Ovary (tissue), 3 donors: ENCODE data around the gene MRPL58.

ENCODE experiments used
- POLR2A ChIP-seq: fragments of 450-650 bp; IDR thresholded peaks from one replicate; pipeline ENCODE4 v1.6.1; 2017; ENCODE audit warnings: antibody characterized with exemption, mild to moderate bottlenecking, moderate library complexity
- TF ChIP-seq, protein P1 (sequence below), 3 donors: fragments of 450-650 bp in 2 of 3; fragments of 200-600 bp in 1 of 3; IDR thresholded peaks; one replicate each; pipeline versions ENCODE4 v1.5.1 to v1.8.0; 2016 to 2022; ENCODE audit warnings: antibody characterized with exemption in 3 of 3, mild to moderate bottlenecking in 1 of 3
- donor health status: DM: no; HTN: no; CAD: no.

DNA sequence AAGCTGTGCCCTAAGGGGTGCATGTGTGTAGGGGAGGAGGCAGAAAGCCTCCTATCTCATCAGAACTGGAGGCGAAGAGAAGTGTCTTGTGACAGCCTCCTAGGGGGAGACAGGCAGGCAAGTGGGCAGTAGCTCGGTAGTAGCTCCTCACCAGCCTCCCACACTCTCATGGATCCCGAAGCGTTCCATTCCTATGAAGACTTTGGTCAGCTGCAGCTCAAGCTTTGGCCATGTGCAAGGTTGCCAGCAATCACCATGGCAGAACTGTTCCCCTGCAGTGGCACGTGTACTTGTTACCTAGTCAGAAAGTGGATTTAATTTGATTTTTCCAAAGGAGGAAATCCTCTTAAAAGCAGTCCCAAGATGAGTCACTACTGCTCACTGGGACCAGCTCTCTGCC, 6.7 kb downstream of the MRPL58 start:
- TF ChIP-seq, protein P1, sequence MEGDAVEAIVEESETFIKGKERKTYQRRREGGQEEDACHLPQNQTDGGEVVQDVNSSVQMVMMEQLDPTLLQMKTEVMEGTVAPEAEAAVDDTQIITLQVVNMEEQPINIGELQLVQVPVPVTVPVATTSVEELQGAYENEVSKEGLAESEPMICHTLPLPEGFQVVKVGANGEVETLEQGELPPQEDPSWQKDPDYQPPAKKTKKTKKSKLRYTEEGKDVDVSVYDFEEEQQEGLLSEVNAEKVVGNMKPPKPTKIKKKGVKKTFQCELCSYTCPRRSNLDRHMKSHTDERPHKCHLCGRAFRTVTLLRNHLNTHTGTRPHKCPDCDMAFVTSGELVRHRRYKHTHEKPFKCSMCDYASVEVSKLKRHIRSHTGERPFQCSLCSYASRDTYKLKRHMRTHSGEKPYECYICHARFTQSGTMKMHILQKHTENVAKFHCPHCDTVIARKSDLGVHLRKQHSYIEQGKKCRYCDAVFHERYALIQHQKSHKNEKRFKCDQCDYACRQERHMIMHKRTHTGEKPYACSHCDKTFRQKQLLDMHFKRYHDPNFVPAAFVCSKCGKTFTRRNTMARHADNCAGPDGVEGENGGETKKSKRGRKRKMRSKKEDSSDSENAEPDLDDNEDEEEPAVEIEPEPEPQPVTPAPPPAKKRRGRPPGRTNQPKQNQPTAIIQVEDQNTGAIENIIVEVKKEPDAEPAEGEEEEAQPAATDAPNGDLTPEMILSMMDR (IDR thresholded peaks at IDR 0.05): no peak
- TF ChIP-seq POLR2A: no peak
